Progenitor cell of endocrine pancreas (in vitro differentiated cells): Measurements from ENCODE around the gene ABCD3. TPM values are rescaled to one million over a fixed set of nuclear protein-coding genes. Genes with fewer than 3 reads are reported as not detected.
"Not testable (repeated sequence)": the region's sequence is repeated elsewhere in the genome, so short reads cannot be mapped to it uniquely, and the experiment has no call there.

Source experiments
- DNase-seq: peaks from one replicate; pipeline ENCODE4 v3.0.0; 2021; ENCODE audit warnings: low spot score; ENCODE audit not compliant: unreplicated experiment
- H3K27ac Mint-ChIP-seq: 2 replicates; pipeline ENCODE4 v1.8.0; 2021; ENCODE audit warnings: mild to moderate bottlenecking, moderate library complexity, mixed read lengths
- H3K27me3 Mint-ChIP-seq: 2 replicates; pipeline ENCODE4 v1.8.0; 2021; ENCODE audit warnings: mixed read lengths
- H3K36me3 Mint-ChIP-seq: 2 replicates; pipeline ENCODE4 v1.8.0; 2022; ENCODE audit warnings: mixed read lengths; ENCODE audit not compliant: insufficient read depth
- H3K4me1 Mint-ChIP-seq: 2 replicates; pipeline ENCODE4 v1.8.0; 2021; ENCODE audit warnings: low read depth, mixed read lengths
- H3K4me3 Mint-ChIP-seq: 2 replicates; pipeline ENCODE4 v1.8.0; 2021; ENCODE audit warnings: low read depth, mild to moderate bottlenecking, moderate library complexity, mixed read lengths
- H3K9me3 Mint-ChIP-seq: 2 replicates; pipeline ENCODE4 v1.8.0; 2021; ENCODE audit warnings: low read depth, mixed read lengths
- CTCF ChIP-seq: fragments of 200-600 bp; sonication (generic); IDR thresholded peaks from one replicate; pipeline ENCODE4 v1.5.0; 2021; ENCODE audit warnings: antibody characterized with exemption, mild to moderate bottlenecking; ENCODE audit not compliant: unreplicated experiment
- total RNA-seq: library from RNA; stranded (reverse); gene quantifications from 2 replicates; pipeline ENCODE4 v1.2.1, GENCODE V29; 2021

Gene ABCD3
- total RNA-seq, 1 donor from 2014 or later = 43.2 TPM

GRCh38 chr1:94434365-94435045 lies 16.3 kb downstream of the ABCD3 start:
- Mint-ChIP-seq H3K27me3 (no peaks in the 10 kb centered on the region), H3K9me3 (peaks cover 24% of the 10 kb centered on the region), H3K4me1 (no peaks in the 10 kb centered on the region), H3K27ac (no peak overlapping the region), H3K4me3 (no peak overlapping the region), H3K36me3 (peaks cover 35% of the 10 kb centered on the region)
- no peak for DNase-seq
- TF ChIP-seq CTCF = no peak

DNA sequence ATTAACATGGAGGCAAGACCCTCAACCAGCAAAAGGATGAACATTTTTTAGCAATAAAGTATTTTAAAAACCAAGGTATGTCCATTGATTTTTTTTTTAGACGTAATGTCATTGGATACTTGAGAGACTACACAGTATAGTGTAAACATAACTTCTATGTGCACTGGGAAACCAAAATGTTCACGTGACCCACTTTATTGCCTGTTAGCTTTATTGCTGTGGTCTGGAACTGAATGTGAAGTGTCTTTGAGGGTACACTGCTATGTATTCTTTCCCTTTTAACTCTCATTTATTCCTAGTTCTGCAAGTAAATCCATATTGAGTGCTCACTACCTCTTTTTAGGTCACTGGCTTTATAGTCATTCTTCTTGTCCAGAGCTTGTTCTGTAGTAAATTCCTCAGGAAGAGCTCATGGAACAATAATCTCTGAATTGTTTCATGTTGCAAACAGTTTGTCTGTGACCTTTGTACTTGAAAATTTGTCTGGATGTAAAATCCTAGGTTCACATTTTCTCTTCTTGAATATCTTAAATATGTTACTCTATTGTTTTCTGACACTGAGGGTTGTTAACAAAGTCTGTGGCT lies 20.6 kb downstream of the ABCD3 start:
- Mint-ChIP-seq H3K4me3 (no peak overlapping the region), H3K36me3 (peaks cover 42% of the 10 kb centered on the region), H3K9me3 (peaks cover 42% of the 10 kb centered on the region), H3K27me3 (no peaks in the 10 kb centered on the region), H3K27ac (no peak overlapping the region), H3K4me1 (no peaks in the 10 kb centered on the region)
- no peak for DNase-seq
- no peak for TF ChIP-seq CTCF

DNA sequence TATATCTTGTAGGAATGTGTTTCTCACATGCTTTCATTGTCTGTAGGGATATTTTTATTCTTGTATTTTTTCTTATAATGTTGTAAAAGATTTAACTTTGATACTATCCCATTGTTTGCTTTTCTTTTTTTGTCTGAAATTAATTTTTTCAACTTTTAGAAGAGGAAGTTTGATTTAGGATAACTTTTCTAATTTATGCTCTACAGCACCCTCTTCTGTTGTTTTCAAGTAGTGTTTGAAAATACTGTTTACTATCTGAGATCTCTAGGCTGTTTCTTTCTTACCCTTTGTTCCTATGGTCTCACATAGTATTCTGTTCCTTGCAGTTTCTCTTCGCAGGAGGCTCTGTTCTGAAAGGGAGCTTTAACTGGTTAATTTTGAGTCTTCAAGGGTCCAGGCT lies 21.9 kb downstream of the ABCD3 start:
- TF ChIP-seq CTCF = peak; percentile 14
- no peaks in the 10 kb centered on the region for H3K4me1 Mint-ChIP-seq
- DNase-seq = no peak
- peaks cover 48% of the 10 kb centered on the region for H3K9me3 Mint-ChIP-seq
- H3K27me3 Mint-ChIP-seq = no peaks in the 10 kb centered on the region
- H3K36me3 Mint-ChIP-seq = peaks cover 46% of the 10 kb centered on the region
- H3K4me3 Mint-ChIP-seq = no peak overlapping the region
- H3K27ac Mint-ChIP-seq = no peak overlapping the region

DNA sequence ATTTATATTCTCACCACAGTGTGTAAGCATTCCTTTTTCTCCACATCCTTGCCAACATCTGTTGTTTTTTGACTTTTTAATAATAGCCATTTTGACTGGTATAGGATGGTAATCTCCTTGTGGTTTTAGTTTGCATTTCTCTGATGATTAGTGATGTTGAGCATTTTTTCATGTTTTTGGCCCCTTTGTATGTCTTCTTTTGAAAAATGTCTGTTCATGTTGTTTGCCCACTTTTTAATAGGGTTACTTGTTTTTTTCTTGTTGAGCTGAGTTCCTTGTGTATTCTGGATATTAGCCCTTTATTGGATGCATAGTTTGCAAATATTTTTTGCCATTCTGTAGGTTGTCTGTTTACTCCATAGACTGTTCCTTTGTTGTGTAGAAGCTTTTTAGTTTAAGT lies 24.9 kb downstream of the ABCD3 start:
- not testable (repeated sequence) for H3K27ac Mint-ChIP-seq, H3K4me3 Mint-ChIP-seq, DNase-seq, H3K4me1 Mint-ChIP-seq, H3K27me3 Mint-ChIP-seq
- peaks cover 58% of the 10 kb centered on the region for H3K9me3 Mint-ChIP-seq
- peaks cover 56% of the 10 kb centered on the region for H3K36me3 Mint-ChIP-seq

DNA sequence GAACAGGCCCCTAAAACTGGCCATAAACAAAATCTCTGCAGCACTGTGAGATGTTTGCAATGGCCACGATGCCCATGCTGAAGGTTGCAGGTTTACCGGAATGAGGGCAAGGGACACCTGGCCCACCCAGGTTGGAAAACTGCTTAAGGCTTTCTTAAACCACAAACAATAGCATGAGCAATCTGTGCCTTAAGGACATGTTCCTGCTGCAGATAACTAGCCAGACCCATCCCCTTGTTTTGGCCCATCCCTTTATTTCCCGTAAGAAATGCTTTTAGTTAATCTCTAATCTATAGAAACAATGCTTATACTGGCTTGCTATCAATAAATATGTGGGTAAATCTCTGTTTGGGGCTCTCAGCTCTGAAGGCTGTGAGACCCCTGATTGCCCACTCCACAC lies 26.6 kb downstream of the ABCD3 start:
- not testable (repeated sequence) for H3K27ac Mint-ChIP-seq, H3K27me3 Mint-ChIP-seq, H3K4me1 Mint-ChIP-seq, H3K4me3 Mint-ChIP-seq, DNase-seq
- Mint-ChIP-seq H3K36me3 (peaks cover 71% of the 10 kb centered on the region), H3K9me3 (peaks cover 74% of the 10 kb centered on the region)

DNA sequence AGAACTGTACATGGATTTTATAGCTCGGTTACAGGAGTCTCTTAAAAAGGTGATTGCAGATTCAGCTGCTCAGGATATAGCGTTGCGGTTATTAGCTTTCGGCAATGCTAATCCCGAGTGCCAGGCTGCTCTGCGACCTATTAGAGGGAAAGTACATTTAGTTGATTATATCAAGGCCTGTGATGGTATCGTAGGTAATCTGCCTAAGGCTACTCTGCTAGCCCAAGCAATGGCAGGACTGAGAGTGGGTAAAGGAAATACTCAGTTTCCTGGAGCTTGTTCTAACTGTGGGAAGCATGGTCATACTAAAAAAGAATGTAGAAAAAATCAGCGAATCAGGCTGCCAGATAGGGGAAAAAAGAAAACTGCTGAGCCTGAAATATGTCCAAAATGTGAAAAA lies 27.5 kb downstream of the ABCD3 start:
- H3K36me3 Mint-ChIP-seq = peaks cover 74% of the 10 kb centered on the region
- H3K27me3 Mint-ChIP-seq, H3K4me1 Mint-ChIP-seq, H3K4me3 Mint-ChIP-seq, DNase-seq, H3K27ac Mint-ChIP-seq: not testable (repeated sequence)
- H3K9me3 Mint-ChIP-seq = peaks cover 76% of the 10 kb centered on the region

- H3K27me3 Mint-ChIP-seq, H3K4me3 Mint-ChIP-seq, DNase-seq, H3K27ac Mint-ChIP-seq, H3K4me1 Mint-ChIP-seq: not testable (repeated sequence)
- H3K36me3 Mint-ChIP-seq = peaks cover 77% of the 10 kb centered on the region
- peaks cover 74% of the 10 kb centered on the region for H3K9me3 Mint-ChIP-seq
Observed at GRCh38 chr1:94446177-94446576, 28.0 kb downstream of the ABCD3 start.

GRCh38 chr1:94448741-94449140 lies 30.6 kb downstream of the ABCD3 start:
- not testable (repeated sequence) for DNase-seq, H3K4me3 Mint-ChIP-seq, H3K27me3 Mint-ChIP-seq, H3K27ac Mint-ChIP-seq, H3K4me1 Mint-ChIP-seq
- Mint-ChIP-seq H3K36me3 (peaks cover 82% of the 10 kb centered on the region), H3K9me3 (peaks cover 67% of the 10 kb centered on the region)
